ENCODE data around the gene UHMK1. TPM values are rescaled to one million over a fixed set of nuclear protein-coding genes. Genes with fewer than 3 reads are reported as not detected.

UHMK1 gene
- total RNA-seq, 1 donor from 2014 or later: 84.0 TPM

DNA sequence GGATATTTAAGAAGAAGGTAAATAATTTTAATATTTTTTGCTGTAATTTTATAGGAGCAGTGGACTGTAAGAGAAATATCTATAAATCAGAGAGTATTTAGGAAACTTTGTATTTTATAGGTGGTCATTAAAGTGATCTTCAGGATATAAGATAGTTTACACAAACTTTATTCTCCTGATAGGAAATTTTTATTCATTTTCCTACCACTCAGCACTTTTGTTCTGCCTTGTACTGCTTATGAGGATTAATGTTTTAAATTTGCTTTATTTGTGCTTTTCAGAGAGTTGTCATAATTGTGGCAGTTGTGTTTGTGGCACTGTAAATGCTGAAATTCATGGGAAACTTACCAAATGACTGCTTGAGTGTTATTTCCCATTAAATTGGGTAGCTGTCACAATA lies 29.7 kb downstream of the UHMK1 start:
- no peak for DNase-seq (ENCODE audit: low spot score)

DNA sequence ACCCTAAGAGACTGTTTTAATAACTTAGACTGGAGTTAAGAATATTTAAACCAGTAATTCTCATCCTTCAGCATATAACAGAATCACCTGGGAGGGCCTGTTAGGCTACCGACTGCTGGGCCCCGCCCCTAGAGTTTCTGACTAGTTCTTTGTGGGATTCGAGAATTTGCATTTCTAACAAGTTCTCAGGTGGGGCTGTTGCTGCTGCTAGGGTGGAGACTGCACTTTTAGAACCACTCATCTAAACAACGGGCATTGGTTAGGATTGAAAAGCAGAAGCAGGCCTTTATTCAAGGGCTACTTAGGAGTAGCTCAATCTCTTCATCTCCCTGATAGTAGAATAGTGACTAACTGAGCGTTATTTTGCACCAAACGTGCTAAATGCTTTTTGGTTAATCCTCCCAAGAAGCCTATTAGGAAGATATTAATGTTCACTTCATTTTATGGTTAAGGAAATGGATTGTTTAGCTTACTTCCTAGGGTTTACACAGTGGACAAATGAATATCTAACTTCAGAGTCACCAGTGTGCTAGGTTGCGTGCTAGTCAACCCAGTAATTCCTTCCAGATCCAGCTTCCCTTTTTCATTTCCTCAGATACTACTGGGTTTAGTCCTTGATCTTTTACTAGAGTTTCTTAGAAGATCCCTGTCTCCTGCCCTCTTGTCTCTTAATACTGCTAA lies 32.8 kb downstream of the UHMK1 start:
- DNase-seq (ENCODE audit: low spot score): no peak

DNA sequence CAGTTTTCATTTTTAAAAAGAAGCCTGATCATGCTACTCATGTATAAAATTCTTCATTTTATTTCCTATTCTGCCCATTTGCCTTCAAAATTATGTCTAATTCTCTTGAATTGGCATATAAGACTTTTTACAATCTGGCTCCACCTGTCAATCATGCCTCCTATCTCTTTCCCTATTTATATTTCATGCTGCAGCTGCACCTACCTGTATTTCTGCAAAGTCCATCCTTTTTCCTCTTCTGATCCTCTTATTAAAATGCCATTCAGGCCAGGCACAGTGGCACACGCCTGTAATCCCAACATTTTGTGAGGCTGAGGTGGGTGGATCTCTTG lies 33.3 kb downstream of the UHMK1 start:
- DNase-seq (ENCODE audit: low spot score): no peak

DNA sequence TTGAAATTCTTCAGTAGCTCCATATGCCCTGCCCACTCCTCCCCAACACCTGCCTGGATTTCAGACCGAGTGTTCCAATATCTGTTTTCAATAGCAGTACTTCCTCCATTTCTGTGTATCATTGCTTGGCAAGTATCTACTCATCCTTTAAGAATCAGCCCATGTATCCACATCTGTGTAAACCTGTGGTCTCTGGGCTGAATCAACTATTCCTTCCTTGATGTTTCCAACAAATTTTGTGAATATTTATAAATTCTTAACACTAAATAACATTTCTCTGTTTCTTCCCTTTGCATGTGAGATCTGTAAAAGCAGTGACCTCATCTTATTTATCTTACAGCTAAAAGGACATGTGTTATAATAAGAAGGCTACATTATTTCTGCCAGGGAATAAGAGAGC lies 37.9 kb downstream of the UHMK1 start:
- no peak for DNase-seq (ENCODE audit: low spot score)

DNA sequence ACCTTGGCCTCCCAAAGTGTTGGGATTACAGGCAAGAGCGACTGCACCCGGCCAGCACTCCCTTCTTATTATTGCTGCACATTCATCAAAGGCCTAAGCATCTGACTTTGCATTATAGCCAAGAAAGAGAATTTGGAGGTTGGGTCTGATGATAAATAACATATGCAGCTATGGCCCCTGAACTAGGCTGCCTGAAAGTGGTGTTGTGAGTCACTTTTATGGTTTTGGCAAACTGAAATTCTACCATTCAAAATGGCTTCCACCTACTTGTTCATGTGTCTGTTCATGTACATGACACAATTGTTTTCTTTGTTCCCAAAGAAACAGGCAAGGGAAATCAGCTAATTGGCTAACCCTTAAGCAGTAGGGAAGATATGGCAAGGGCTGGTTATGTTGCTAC lies 38.9 kb downstream of the UHMK1 start:
- no peak for DNase-seq (ENCODE audit: low spot score)

DNA sequence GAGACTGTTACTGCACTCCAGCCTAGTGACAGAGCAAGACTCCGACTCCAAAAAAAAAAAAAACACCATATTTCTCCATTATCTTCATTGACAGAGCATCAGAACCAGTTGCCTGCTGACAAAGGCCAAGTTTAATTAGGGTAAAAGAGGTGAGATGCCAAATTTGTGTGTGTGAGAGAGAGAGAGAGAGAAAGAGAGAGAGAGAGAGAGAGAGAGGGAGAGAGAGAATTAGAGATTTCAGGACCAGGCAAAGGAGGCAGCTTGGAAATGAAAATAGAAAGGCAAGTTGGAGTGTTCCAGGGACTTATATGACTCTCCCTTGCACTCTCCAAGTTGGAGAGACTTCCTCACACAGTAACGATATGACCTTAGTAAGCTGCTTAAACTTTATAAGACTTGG lies 39.6 kb downstream of the UHMK1 start:
- DNase-seq (ENCODE audit: low spot score): no peak

DNA sequence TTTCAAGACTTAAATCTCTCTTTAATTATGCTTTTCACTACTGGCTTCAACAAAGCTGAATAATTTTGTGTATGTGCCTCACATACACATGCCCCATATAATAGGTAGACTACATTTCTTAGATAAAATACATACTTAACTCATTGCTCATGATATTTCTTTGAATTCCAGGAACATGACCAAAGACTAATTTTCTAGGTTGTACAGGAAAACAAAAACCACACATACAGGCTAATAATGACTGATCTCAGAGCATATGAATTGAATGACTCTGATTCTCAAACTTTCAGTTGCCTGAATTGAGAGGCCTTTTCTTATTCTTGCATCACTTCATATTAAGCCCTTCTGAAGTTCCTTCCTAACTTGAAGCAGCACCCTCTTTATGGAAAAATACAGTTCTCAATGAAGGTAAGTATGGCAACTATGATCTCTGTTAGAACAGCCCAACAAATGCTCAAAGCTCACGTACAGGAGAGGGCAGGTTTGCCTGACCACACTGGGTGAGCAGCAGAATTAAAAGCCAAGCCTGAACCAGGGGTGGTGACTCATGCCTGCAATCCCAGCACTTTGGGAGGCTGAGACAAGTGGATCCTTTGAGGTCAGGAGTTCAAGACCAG lies 41.3 kb downstream of the UHMK1 start:
- DNase-seq (ENCODE audit: low spot score): no peak

DNA sequence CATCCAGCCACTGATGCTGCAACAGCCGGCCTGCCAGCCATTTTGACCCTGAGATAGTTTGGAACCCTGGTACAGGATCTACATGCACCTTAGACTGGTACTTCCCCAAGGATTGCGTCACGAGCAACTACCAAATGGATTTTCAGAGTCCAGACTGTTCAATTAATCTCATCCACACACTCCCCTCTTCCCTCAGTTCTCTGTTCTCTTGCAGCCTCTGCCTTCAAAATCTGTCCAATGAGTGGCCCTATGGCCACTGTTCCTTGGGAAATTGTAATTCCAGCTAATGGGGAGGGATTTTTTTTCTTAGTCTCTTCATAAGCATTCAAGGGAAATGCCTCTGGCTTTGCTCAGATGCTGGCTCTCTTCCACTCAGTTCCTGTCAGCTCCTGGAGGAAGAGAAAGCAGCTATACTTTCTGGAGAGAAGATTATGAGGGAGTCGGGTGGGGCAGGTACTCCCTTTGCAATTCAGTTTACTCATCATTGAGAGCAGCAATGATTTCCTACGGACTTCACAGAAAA lies 44.1 kb downstream of the UHMK1 start:
- DNase-seq (ENCODE audit: low spot score): no peak

DNA sequence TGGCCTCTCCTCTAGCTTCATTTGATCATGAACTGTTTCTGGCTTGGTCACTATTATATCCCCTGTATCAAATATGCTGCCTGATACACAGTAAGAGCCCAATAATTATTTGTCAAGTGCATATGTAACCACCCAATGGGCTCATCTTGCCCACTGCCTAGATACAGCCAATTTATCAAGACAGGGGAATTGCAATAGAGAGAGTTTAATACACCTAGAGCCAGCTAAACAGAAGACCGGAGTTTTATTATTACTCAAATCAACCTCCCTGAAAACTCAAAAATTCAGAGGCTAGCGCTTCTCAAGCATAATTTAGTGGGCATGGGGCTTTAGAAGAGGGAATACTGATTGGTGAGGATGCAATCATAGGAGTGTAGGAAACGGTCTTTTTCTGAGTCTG lies 45.6 kb downstream of the UHMK1 start:
- DNase-seq (ENCODE audit: low spot score): no peak

DNA sequence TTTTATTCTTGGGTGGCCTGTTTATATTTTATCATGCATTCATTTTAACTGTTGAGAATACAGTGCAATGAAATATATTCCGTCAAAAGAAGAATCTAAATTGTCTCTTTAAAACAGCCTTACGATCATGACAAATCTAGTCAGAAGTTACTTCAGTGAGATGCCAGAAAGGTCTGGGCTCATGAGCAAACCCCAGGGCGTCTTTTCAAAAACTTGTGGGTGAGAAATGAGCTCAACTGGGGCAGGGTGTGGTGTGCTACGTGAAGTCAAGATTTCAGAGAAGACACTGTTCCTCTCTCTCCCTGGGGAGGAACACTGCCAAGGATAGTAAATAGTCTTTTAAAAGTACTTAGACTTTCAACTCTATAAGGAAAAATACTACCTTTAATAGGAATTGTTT lies 50.6 kb downstream of the UHMK1 start:
- no peak for DNase-seq (ENCODE audit: low spot score)

DNA sequence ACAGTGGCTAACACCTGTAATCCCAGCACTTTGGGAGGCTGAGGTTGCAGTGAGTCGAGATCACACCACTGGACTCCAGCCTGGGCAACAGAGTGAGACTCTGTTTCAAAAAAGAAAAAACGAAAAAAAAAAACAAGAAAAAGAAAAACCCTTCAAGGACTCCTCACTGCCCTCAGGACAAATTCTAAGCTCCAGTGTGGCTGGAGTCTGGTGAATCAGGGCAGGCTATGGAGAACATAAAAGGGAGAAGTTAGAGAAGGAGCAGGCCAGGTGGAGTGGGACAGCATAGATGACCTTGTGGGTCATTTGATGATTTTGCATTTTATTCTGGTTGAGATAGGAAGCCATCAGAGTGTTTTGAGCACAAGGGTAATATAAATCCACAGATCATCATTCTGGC lies 51.4 kb downstream of the UHMK1 start:
- DNase-seq (ENCODE audit: low spot score): no peak

DNA sequence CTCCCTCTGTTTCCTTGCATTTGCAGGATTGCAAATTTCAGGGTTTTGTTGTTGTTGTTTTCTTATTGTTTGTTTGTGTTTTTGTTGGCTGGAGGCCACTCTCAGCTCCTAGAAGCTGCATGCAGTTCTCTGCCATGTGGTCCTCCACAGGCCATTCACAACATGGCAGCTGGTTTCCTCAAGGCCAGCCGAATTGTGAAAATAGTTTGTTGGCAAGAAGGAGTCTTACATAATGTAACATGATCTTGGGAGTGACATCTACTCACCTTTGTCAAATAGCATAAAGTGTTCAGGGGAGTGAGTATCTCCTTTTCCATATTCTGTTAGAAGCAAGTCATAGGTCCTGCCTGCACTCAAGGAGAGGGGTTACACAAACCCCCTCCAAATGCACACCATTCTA lies 53.3 kb downstream of the UHMK1 start:
- no peak for DNase-seq (ENCODE audit: low spot score)

DNA sequence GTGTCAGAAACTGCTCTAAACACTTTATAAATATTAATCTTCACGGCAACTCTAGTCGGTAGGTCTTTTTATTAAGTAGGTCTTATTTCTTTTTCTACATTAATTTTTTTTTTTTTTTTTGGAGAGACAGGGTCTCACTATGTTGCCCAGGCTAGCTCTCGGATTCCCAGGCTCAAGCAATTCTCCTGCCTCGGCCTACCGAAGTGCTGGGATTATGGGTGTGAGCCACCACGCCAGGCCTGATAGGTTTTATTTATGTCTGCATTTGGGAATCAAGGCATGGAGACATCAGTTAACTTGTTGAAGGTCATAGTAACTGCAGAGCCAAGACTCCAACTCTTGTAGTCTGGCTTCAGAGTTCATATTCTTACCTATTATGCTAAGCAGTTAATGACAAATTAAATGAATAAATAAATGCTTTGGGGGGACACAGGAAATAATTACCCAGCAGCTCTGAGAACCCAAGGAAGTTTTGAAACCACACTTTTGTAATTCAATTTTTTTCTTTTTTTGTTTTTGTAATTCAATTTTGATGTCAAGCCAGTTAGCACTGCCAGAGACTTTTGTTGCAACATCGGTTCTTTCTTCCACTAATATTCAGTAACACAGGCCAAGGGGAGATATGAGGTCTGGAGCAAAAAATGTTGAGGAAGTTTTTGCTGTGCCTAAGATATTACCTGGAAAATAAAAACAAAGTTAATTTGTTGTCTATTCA lies 54.5 kb downstream of the UHMK1 start:
- DNase-seq (ENCODE audit: low spot score): no peak

DNA sequence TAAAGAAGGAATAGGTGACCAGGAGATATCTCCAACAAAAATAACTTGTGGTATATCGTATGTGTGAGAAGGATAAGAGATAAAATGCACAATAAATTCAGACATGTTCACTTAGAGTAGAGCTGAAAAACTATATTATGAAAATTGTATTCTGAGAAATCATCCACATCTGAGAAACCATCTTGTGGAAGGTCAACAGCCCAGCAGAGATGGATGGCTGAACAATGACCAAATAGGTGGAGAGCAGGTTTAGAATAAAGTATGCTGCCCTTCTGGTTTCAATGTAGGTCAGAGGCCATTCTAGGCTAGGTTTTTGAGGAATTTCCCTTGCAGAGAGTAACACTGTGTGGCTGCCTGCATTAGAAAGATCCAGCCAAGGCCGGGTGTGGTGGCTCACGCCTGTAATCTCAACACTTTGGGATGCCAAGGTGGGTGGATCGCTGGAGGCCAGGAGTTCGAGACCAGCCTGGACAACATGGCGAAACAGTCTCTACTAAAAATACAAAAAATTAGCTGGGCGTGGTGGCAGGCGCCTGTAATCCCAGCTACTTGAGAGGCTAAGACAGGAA lies 55.1 kb downstream of the UHMK1 start:
- DNase-seq (ENCODE audit: low spot score): no peak

DNA sequence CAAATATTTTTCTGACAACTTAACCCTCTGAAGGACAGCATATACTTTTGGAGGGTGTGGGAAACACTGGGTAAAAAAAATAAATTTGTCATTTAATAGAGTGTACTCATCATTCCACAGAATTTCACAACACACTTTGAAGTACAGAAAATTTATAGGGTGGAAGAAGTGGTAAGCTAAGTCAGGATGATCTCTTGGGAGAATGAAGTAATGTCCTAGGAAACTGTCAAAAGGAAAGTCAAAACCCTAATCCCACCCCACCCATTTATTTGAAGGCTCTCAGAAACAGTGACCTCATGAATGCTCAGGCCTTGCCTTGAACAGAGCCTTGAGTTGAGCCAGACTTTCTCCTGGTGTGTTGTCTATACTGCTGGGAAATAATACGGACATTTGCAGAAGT lies 56.6 kb downstream of the UHMK1 start:
- DNase-seq (ENCODE audit: low spot score): no peak

DNA sequence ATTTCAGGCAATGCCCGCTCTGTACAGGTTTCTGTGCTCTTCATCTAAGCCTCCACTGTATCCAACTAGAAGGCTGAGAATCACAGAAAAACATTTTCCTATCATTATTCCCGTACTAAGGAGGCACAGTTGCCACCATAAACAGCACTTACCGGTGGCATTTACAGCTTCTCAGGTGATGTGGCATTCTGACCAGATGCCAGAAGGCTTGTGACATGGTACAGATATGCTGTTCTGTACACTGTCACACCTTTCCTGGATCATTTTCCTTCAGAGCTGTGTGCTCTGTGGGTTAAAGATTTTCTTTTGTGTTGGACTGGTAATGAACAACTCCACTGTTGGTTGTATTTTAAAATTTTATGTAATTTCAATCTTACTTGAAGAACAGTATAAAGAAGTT lies 59.9 kb downstream of the UHMK1 start:
- no peak for DNase-seq (ENCODE audit: low spot score)

DNA sequence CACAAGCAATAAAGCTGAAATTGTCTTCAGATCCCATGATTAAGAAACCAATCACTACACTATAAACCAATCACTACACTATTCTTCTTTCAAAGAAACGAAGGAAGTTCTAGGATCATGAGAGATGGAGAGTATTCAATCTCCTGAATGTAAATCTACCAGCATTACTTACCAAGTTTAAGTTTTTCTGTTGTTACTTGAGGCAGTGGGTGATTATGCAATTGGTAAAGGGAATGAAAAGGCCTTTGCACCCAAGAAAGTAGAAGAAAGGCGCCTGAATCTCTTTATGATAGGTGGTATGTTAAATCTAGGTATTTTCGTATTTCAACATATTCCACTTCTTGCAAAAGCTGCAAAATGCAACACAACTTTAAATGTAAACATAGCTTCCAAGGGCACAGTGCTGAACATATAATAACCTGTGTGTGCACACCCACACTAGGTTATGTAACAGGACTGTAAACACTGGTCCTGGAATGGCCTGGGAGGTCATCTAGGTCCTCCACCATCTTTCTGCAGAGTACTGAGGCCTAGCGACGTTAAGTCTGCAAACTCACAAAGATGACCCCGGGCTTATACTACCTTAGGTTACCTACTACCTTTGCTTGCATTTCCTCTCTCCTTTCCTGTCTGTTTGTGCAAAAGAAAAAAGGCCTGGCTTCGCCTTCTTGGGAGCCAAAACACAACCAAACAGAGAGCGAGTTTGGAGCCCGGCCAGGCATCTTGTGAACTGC lies 62.9 kb downstream of the UHMK1 start:
- no peak for DNase-seq (ENCODE audit: low spot score)

DNA sequence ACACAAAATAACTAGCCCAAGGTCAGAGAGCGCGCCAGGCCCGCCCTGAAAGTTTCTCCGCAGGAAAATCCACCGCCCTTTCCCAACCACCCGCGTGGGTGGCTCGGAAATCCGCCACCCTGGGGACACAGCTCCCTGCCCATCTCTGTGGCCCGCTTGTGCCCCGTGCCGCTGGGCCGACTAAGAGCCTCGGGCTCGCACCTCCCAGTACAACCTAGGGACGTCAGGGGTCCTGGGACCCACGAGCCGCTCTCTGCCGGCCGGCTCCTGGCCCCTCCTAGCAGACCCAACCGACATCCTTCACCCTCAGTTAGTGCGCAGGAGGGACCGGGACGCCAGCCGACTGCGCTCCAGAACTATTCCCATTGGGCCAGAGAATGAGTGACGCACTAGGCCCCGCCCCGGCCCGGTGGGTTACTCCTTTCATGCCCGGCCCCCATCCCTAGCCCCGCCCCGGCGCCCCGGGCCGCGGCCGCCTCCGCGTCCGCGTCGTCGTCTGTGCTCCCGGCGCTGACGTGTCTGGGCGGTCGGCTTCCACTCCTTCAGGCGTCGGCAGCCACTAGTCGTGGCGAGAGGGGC lies 63.5 kb downstream of the UHMK1 start:
- peak; percentile 99 for DNase-seq (ENCODE audit: low spot score)

DNA sequence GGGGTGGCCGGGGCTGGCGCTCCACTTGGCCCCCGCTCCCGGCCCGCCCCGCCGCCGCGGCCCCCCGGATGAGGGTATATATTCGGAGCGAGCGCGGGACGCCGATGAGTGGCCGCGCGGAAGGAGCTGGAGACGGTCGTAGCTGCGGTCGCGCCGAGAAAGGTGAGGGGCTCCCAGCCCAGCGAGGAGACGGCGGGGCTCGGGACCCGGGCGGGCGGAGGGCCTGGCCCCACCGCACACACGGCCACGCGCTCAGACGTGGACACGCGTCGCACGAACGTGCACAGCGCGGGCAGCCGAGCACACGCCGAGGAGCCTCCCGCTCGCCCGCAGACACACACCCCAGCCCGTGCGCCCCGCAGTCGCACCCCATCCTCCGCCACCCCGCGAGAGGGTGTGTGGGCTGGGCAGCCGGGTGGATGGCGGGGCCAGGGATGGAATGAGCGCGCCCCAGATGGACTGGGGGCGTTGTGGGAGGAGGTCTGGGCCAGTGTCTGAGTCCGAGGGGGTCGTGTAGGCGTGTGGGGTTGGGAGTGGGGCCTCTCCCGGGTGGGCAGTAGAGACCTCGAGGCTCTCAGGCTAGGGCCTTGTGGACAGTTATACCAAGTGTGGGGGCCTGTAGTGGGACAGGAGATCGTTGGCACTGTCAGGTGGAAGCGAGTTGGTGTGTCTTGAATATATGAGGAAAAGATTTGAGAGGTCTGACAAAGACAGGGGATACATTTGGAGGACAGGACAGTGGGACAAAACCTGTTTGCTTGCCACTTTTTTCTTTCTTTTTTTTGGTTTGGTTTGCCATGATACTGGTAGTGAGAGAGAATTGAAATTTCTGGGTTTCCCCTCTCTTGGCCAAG lies 64.2 kb downstream of the UHMK1 start, which contains the start of gene UAP1:
TSS of gene UAP1 (plus strand) at position 107 of the 854 bp plus-strand sequence. CDS start 4,347 bp downstream, outside the sequence.
- DNase-seq (ENCODE audit: low spot score): no peak

DNA sequence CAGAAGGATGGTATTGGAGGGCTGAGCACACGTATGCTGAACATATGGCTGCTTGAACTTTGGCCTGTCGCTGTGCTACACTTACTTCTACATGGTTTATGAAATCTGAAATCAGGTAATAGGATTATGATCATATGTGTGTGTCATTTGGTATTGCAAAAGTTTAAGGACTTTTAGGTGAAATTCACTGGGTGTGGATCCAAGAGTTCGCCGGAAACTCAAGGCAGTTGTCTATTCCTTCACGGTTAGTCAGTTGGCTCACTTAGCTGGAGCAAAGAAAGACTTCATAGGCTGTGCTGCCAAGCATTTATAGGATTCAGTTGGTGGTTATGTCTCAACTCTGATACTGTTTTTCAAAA lies 64.8 kb downstream of the UHMK1 start:
- DNase-seq (ENCODE audit: low spot score): no peak
